MV-4-11 (cell line): Measurements from ENCODE around the gene NUDT22.
"Not testable (repeated sequence)": the region's sequence is repeated elsewhere in the genome, so short reads cannot be mapped to it uniquely, and the experiment has no call there.

Experiments
- DNase-seq: peaks from one replicate; lab custom pipeline; 2025; lab: John Stamatoyannopoulos, UW

NUDT22 gene

DNA sequence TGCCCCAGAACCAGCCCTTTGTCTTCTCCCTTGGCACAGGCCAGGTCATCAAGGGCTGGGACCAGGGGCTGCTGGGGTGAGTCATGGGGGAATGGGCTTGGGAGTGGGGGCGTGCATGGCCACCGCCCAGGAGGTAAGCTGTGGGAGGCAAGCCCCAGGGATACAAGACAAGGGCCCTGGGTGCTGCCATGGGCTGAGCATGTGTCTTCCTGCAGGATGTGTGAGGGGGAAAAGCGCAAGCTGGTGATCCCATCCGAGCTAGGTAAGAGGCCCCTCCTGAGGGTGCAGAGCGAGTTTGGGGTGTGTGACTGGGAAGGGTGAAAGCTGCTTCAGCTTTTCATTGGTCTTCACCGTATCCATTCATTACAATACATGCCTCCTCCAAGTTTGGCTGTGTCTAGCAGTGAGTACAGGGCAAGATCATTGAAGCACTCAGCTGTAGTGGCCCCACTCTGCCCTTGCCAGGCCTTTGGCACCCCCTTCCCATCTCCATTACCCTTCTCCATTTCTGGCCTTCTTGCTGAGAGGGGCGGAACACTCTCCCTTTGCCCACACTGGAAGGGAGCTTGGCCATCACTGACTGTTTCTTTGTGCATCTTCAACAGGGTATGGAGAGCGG, 17.3 kb downstream of the NUDT22 start:
- no peak for DNase-seq

DNA sequence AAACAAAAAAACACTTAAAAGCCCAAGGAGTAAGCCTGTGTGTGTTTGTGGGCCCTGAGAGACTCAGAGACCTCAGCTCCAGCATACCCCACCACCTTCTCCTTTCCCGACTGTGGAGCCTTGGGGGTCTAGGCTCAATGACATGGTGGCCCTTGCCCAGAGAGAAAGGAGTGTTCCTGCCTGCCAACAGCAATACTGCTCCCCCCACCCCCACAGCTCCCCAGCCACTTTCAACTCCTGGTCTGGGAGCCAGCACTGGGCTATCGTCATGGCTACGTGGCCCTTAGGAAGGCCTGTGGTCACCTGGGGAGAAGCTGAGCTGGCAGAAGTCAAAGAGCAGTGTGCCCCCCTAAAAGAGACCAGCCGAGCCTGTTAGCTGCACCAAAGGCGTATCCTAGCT, 18.0 kb downstream of the NUDT22 start:
- DNase-seq, result no peak

DNA sequence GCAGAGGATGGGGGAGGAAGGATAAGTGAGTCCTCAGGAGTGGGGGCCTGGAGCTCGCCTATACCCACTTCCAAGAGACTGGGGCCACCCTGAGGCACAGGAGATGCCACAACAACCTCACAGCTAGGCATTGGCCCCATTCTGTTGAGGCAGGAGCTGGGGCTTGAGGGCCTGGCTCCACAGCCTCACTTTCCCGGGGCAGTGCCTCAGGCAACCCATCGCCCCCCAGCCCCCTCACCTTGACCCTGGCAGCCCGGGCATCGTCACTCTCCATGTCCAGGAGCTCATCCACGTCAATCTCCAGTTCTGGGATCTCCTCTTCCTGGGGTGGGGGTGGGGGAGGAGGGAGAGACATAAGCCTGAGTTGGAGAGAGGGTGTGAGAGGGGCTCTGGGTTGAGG, 18.9 kb downstream of the NUDT22 start:
- DNase-seq, result no peak

DNA sequence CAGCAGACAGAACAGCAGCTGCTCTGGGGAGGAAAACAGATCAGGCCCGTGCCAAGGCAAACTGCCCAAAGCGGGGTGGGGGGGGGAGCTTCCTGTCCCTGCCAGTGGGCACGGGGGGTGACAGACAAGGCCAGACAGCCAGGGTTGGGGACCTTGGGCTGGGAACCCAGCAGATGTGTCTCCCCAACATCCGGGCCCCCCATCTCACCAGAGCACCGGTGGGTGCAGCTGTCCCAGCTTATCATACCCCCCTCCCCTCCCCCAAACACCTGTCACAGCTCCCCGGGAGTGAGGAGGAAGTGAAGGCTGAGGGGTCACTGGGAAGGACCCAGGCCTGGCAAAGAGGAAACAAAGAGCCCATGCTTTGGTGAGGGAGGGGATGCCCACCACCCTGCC, 19.3 kb downstream of the NUDT22 start:
- peak; percentile 47 for DNase-seq

DNA sequence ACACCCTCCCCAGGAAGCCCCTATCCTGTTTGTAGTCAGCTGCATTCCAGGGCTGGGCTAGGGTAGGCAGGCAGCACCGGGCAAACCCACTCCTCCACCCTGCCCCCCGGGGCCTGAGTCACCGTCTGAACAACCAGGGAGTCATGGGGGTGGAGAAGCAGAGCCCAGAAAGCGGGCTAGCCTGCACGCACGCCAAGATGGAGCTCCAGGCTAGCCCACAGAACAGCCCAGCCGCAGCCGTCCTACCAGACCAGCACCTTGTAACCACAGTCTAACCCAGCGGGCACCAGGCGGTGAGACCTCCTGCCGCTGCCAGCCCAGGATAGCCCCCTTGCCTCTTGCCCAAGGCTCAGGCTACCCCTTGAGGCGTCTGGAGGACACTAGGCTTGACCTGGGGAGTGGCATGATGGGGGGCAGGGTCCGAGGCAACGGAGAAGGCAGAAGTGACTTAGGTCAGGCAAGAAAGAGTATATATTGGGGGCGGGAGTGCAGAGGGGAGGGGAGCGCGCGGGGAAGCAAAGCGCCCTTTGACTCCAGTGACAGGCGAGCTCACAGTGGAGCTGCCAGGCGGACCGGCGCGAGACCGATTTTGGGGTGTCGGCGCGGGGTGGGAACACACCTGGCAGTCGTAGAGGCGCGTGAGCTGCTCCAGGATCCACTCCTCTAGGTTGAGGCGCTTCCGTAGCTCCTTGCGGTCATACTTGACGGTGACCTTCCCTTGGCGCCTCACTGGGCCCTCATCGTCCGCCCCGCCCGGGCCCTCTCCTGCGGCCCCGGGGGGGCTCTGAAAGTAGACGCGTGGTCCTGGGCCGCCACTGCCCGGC, 19.9 kb downstream of the NUDT22 start:
- DNase-seq, result peak; percentile 60

DNA sequence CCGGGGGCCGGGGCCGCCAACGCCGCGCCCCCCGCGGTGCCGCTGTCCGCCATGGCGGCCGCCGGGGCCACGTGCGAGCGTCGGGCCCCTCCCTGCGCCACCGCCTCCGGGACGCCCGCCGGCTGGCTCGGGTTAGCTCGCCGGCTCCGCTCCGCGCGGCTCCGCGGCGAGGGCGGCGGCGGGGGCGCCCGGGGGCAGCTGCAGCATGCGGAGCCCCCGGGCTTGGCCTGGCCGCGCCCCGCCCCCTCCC, 20.5 kb downstream of the NUDT22 start:
- not testable (repeated sequence) for DNase-seq

DNA sequence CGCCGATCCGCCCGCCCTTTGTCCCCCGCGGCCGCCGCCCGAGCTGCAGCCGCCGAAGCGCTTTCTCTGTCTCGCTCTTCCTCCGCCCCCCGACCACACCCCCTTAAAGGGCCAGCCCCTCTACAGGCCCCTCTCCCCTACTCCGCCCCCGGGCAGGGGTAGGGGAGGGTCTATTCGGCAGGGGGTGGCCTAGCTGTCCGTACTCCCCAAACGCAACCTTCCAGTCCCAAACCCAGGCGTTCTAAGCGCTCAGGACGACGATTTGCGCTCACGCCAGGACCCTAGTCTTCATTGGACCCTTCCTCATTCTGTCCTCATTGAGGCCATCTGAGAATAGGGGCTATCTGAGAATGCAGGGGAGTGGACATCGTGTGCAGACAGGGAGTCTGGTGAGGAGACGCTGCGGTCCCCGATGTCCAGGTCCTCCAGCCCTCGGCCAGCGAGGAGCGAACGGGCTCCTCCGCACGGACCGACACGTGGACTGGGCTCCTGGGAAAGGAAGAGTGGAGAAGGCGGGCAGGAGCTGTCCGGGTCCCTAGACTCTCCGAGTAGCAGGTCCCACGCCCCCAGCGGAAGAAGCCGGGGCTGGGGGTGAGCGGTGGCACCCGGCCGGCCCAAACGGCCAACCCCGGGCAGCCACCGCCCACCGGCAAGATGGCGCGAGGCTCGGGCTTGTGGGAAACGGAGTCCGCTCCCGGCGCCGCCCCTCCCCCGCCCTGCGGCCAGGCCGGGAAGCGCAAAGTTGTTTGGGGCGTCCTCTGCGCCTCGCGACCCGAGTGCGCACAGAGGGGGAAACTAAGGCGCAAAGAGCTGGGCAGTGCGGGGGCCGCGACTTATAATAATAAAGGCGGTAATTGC, 21.0 kb downstream of the NUDT22 start, which contains the start of gene PPP1R14B:
Gene PPP1R14B, minus strand, starts transcription at position 73 of the 858 bp plus-strand sequence. CDS start 270 bp downstream, outside the sequence.
- DNase-seq, result peak; percentile 78

DNA sequence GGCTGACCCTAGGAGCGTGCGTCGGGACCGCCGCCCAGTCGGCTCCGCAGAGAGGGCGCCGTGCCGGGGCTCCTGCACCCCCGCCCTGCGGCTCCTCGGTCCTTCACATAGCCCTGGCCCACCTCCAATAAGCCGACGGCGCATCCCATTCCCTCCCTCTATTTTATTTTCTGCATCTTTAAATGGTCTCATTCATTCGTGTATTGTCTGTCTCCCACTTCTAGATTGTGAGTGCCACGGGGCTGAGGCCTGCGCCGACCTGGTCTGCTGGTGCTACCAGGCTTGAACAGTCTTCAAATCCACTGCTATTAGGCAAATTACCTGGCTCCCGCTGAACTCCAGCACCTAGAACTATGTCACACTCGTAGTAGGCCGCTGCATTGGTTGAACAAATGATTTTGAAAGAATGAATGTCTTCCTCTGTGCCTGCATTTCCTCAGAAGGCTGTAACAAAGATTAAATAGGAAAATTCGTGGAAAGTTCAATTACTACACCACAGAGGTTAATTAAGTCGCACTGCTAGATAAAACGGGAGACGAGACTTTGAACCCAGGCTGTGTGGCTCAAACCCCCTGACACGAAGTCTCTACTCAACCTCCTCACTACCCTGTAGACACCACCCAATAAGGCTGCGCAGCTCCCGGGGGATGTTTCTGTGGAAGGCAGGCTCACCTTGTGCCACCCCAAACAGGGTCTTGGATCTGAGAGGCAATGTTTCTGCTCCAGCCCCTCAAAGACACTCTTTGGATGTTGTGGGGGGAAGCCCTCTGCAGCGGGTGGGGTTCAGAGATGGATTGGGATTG, 21.9 kb downstream of the NUDT22 start:
- no peak for DNase-seq

DNA sequence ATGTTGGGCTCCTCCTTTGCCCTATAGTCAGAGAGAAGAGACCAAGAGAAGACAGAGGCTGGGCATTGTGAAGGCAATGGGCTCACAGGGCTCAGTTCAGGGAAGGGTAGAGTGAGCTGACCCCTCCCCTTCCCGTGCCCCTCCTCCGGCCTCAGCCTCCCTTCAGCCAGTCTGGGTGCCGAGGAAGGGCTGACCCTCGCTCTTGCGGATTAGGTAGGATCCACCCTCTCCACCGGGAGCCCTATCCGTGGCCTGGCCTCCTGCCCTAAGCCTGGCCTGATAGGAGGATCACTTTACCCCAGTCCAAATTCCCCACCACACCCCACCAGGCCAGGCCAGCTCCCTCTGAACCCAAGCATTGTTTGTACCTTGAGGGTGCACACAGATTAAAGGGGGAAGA, 22.5 kb downstream of the NUDT22 start:
- no peak for DNase-seq

DNA sequence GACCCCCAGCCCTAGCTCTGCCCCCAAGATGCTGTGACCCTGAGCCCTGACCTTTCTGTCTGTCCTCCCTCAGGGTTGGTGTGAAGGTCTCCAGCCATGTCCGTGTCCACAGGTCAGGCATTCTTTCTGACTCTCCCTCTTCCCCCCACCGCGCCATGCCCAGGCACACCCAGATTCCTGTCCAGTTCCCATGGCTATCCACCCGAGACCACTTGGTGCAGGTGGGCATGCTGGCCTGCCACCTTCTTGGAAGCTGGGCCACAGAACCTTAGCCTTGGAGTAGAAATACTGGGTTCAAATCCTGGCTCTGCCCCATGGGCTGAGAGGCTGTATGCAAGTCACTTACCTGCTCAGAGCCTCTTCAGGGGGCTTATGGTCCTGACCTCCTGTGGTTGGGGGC, 23.0 kb downstream of the NUDT22 start:
- no peak for DNase-seq

DNA sequence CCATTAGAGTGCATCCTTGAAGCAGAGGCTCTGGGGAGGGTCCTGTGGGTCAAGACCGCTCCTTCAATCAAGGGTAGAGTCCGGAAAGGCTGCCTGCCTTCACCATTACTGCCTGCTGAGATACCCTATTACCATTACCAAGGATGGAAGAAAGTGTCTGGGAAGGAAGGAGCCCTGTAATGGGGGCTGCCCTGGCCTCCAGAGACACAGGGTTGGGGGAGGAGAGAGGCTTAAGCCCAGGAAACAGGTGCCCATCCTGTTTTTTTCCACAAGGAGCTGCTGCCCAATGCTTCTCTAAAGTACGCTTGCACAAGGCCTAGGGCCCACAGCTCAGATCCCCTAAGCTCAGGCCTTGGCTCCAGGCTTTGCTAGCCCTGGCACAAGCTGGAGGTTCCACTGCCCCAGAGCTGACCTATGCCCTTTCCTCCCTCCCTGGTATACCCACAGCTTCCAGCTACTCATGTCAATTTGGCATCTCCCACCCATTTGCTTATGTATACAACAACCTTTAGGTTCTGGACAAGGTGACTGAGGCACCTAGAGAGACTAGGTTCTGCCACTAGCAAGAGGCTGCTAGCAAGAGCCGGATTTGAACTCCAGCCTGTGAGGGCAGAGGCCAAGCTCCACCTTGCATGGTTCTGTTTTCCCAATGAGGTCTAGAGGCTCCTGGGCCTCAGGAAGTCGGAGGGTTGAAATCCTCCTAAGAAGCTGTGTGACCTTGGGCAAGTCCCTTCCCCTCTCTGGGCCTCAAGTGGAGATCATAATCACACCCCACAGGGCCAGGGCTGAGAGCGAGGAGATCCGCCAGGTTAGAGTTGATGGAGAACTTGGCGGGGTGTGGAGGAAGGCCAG, 23.7 kb downstream of the NUDT22 start:
- peak; percentile 20 for DNase-seq

DNA sequence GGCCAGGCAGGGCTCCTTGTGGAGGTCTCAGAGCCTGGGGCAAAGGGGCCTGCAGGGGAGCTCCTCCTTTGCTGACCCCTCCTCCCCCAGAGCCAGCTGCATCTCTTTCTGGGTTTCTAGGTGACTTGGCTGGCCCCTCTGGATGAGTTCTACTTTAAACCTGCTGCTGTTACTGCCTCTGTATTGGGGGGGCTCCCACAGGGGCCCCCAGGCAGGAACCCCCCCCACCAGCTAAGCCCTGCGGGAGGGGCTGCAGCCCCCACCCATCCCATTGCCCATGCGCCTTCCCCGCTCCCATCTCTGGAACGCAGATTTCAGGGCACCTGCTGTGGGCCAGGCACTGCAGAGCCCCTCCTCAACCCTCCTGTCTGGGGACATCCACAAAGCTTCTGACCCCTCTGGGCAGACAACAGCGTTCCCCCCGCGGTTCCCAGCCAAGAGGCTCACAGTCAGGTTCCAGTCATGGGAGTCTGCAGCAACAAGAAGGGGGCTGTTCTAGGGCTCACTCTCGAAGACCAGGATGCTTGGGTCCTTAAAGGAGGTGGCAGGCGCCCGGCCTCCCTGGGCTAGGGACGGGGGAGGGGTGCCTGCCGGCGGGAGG, 24.4 kb downstream of the NUDT22 start:
- DNase-seq, result no peak

DNA sequence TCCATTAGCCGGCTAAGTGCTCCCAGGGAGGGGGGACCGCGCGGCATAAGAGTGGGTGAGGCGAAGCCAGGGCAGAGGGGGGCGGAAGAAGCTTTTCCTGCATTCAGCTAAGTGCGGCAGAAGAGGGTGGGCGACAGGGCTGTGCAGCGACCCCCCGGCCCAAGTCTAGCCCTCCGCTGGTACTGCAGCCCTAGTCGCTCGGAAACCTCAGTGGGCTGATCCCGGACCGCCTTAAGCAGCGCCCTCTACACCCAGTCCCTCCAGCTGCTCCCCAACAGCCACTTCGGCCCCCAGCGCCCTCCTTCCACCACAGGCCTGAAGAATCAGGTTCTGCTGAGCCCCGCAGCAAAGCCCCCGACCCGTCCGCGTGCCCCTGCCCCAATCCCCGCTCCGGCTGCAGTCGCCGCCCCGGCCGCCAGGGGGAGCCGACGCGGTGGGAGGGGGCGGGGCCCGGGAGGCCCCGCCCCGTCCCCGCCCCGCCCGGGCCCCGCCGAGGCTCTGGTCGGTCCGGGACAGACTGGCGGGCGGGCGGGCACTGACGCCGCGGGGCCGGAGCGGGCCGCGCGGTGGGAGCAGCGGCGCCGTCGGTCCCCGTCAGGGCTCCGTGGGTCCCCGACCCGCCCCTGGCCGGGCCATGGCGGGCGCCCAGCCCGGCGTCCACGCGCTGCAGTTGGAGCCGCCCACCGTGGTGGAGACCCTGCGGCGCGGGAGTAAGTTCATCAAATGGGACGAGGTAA, 25.1 kb downstream of the NUDT22 start, which contains the start of gene PLCB3:
Gene PLCB3, plus strand, starts transcription at position 515 of the 737 bp plus-strand sequence. Its CDS starts 120 bp downstream, at position 635.
- DNase-seq, result peak; percentile 9

DNA sequence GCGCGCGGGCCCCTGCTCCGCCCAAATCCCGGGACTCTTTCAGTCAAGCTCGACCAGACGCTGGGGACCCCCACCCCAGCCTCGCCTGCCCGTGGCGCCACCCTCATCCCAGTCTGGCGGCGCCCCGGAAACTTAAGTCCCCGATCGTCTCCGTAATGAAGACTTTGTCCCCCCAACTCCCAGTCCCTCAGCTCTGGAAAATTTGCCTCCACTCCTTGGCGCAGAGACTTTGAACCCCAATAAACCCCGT, 25.6 kb downstream of the NUDT22 start:
- DNase-seq, result no peak

DNA sequence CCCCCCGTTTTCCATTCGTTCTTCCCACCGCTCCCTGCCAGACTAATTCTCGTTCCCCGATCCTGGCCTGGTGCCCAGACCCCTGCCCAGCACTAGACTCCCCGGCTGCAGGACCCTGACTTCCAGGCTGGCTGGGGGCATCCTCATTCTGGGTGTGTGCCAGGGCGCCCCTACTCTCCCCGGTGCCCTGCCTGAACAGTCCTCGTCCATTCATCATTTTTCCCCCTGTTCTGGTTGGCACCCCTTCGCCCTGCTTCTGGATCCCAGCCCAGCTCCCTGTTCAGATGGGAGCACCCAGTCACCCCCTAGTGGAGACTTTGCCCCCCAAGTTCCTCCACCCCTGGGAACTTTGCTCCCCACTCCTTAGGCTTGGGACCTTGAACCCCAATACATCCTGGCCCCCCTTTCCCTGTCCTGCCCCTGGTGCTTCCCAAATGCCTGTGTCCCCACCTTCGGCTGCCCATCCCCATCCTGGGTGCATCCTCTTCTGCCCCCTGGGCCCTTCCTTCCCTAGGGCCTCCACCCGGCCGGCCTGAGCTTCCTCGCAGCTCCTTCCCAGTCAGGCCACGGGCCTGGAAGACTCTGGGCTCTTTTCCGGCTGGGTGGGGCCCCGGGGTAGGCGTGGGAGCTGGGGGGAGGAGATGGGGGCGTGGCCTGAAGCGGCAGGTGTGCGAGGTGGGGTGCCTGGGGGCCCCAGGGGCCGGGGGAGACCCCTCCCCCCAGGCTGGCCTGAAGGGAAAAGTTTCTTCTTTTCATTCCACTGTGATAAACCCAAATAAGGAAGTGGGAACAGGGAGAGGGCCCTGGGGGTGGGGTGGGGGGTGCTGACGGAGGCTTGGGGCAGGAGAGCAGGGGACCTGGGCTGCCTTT, 26.2 kb downstream of the NUDT22 start:
- DNase-seq, result peak; percentile 11

DNA sequence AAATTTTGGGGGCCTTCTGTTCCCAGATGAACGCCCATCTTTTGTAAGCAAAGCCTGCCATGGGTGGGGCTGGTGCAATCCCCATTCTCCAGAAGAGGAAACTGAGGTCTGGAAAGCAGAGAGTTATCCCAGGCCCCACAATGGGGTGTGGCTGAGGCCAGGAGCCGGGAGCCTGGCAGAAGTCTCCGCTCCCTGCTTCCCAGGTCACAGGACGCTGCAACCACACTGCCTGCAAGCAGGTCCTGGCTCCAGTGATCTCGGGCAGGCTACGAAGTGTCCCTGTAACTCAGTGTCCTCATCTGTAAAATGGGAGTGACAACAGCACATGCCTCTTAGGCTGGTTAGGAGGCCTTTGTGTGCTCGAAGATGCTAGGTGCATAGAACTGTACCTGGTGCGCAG, 27.0 kb downstream of the NUDT22 start:
- no peak for DNase-seq

DNA sequence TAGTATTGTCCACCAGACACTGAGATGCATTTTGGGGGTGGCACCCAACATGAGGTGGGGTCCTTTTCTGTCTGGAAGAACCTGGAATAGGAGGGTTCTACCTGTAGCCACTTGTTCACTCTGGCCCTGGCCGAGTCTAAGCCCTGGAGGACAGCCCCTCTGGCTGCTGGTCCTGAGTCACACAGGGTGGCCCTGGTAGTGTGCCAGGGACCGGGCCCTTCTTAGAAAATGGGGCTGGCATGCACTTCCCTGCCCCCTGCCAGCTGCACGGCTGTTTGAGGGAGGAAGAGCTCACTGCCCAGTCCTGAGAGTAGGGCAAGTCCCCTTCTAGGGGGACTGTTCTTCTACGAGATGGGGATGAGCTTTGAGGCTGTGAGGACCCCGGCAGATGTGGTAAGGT, 27.4 kb downstream of the NUDT22 start:
- no peak for DNase-seq

DNA sequence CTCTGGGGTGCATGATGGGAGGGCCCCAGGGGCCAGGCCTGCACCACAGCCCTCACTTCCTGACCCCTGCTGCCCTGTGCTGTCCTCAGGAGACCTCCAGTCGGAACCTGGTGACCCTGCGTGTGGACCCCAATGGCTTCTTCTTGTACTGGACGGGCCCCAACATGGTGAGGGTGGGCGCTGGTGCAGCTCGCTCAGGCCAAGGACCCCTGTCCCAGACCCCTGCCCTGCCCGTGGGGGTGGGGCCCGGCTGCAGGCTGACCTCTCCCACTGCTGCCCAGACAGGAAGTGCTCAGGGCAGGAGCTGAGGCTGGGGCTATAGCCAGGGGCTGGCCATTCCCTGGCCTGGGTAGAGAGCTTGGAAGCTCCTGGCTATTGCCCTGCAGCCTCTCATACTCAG, 28.3 kb downstream of the NUDT22 start:
- DNase-seq, result no peak
